Body of pancreas (tissue), 4 donors: Measurements from ENCODE around the gene PRSS53.

Experiments used
- POLR2A ChIP-seq, 3 donors: fragments of 450-650 bp; IDR thresholded peaks; one replicate each; pipeline ENCODE4 v1.6.1; 2016; ENCODE audit warnings: antibody characterized with exemption in 3 of 3, mild to moderate bottlenecking in 2 of 3
- TF ChIP-seq, protein P1 (sequence below), 7 experiments: fragments of 450-650 bp in 4 of 7; fragments of 200-600 bp in 3 of 7; sonication (generic) in 3 of 7; IDR thresholded peaks; one replicate each; pipeline ENCODE4 v1.5.1; 2016 to 2019; ENCODE audit warnings: antibody characterized with exemption in 7 of 7

DNA sequence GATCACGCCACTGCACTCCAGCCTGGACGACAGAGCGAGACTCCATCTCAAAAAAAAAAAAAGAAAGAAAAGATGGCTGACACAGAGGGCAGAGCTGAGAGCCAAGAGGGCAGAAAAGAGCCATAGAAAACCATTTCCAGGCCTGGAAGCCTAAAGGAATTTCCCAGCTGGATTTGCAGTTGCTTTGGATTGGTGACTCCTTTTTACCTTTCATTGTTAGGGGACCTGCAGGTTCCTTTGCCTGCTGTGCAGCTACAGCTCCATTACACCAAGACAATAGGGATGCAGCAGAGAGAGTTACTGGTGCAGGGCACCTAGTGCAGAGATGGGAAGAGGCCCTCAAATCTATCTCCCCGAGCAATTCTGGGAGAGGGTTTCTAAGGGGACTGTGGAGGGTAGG, 33.1 kb downstream of the PRSS53 start:
- TF ChIP-seq, protein P1, sequence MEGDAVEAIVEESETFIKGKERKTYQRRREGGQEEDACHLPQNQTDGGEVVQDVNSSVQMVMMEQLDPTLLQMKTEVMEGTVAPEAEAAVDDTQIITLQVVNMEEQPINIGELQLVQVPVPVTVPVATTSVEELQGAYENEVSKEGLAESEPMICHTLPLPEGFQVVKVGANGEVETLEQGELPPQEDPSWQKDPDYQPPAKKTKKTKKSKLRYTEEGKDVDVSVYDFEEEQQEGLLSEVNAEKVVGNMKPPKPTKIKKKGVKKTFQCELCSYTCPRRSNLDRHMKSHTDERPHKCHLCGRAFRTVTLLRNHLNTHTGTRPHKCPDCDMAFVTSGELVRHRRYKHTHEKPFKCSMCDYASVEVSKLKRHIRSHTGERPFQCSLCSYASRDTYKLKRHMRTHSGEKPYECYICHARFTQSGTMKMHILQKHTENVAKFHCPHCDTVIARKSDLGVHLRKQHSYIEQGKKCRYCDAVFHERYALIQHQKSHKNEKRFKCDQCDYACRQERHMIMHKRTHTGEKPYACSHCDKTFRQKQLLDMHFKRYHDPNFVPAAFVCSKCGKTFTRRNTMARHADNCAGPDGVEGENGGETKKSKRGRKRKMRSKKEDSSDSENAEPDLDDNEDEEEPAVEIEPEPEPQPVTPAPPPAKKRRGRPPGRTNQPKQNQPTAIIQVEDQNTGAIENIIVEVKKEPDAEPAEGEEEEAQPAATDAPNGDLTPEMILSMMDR (IDR thresholded peaks at IDR 0.05): no peak
- no peak for TF ChIP-seq POLR2A (IDR thresholded peaks at IDR 0.05)
